ENCODE data around the gene BCL2L11. TPM values are rescaled to one million over a fixed set of nuclear protein-coding genes. Genes with fewer than 3 reads are reported as not detected.

Gene BCL2L11
- total RNA-seq, 1 donor from 2014 or later, result 32.5 TPM

DNA sequence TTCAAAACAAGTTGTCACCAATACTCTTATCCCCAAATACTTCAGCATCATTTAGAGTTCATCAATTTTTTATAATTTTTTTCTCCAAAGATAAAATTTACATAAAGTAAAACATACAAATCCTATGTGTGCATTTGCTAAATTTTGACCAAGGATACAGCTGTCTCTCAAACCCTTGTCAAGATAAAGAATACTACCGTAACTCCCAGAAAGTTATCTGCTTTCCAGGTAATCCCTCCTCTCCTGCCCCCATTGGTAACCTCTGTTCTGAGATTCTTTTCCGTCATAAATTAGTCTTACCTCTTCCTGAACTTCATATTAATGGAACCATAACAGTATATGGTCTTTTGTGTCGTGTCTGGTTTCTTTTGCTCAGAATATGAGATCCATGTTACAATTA is 49.2 kb downstream of the BCL2L11 start:
- Mint-ChIP-seq H3K4me3 (ENCODE audit: unreplicated experiment) (no peak overlapping the region), H3K36me3 (ENCODE audit: low read depth, unreplicated experiment) (peaks cover 7% of the 10 kb centered on the region), H3K27ac (ENCODE audit: unreplicated experiment) (no peak overlapping the region), H3K9me3 (ENCODE audit: unreplicated experiment) (no peaks in the 10 kb centered on the region), H3K27me3 (ENCODE audit: unreplicated experiment) (no peaks in the 10 kb centered on the region), H3K4me1 (ENCODE audit: unreplicated experiment) (peaks cover 19% of the 10 kb centered on the region)
- TF ChIP-seq, protein P1, sequence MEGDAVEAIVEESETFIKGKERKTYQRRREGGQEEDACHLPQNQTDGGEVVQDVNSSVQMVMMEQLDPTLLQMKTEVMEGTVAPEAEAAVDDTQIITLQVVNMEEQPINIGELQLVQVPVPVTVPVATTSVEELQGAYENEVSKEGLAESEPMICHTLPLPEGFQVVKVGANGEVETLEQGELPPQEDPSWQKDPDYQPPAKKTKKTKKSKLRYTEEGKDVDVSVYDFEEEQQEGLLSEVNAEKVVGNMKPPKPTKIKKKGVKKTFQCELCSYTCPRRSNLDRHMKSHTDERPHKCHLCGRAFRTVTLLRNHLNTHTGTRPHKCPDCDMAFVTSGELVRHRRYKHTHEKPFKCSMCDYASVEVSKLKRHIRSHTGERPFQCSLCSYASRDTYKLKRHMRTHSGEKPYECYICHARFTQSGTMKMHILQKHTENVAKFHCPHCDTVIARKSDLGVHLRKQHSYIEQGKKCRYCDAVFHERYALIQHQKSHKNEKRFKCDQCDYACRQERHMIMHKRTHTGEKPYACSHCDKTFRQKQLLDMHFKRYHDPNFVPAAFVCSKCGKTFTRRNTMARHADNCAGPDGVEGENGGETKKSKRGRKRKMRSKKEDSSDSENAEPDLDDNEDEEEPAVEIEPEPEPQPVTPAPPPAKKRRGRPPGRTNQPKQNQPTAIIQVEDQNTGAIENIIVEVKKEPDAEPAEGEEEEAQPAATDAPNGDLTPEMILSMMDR (IDR thresholded peaks at IDR 0.05; ENCODE audit: unreplicated experiment), result no peak
- no peak for DNase-seq (ENCODE audit: low spot score)

DNA sequence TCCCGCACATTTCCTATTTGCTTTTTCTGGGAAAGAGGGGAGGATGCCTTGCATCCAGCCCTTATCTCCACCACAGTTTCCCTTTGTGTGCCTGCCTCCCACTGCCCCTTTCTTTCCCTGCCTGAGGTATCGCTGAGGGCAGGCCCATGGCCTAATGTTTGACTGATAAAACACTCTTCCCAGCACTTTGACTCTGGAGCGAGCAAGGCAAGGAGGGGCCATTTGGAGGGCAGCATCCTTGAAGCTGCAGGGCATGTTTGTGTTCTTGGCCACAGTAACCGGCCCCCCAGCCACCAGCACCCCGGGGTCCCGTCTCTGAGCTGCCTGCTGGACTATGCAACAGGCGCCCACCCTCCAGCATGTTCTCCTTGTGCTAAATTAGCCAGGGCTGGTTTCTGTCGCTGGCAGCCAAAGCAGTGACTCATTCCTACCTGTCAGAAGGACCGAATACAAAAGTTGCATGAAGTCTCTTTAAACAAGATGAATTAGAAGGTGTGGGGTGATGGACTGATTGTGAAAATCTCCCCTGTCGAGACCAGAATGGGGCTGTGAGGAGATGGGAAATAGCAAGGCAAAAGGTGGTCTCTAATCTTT is 50.7 kb downstream of the BCL2L11 start:
- Mint-ChIP-seq H3K9me3 (ENCODE audit: unreplicated experiment) (no peaks in the 10 kb centered on the region), H3K27me3 (ENCODE audit: unreplicated experiment) (peaks cover 6% of the 10 kb centered on the region), H3K27ac (ENCODE audit: unreplicated experiment) (no peak overlapping the region), H3K36me3 (ENCODE audit: low read depth, unreplicated experiment) (no peaks in the 10 kb centered on the region), H3K4me1 (ENCODE audit: unreplicated experiment) (peaks cover 20% of the 10 kb centered on the region), H3K4me3 (ENCODE audit: unreplicated experiment) (no peak overlapping the region)
- DNase-seq (ENCODE audit: low spot score), result no peak
- TF ChIP-seq, protein P1 (IDR thresholded peaks at IDR 0.05; ENCODE audit: unreplicated experiment), result no peak

GRCh38 chr2:111172666-111173065 is 52.0 kb downstream of the BCL2L11 start:
- Mint-ChIP-seq H3K36me3 (ENCODE audit: low read depth, unreplicated experiment) (no peaks in the 10 kb centered on the region), H3K27me3 (ENCODE audit: unreplicated experiment) (peaks cover 6% of the 10 kb centered on the region), H3K27ac (ENCODE audit: unreplicated experiment) (no peak overlapping the region), H3K4me1 (ENCODE audit: unreplicated experiment) (peaks cover 20% of the 10 kb centered on the region), H3K4me3 (ENCODE audit: unreplicated experiment) (no peak overlapping the region), H3K9me3 (ENCODE audit: unreplicated experiment) (no peaks in the 10 kb centered on the region)
- TF ChIP-seq, protein P1 (IDR thresholded peaks at IDR 0.05; ENCODE audit: unreplicated experiment), result no peak
- DNase-seq (ENCODE audit: low spot score), result no peak

GRCh38 chr2:111173338-111173737 is 52.6 kb downstream of the BCL2L11 start:
- peaks cover 6% of the 10 kb centered on the region for H3K27me3 Mint-ChIP-seq (ENCODE audit: unreplicated experiment)
- no peaks in the 10 kb centered on the region for H3K36me3 Mint-ChIP-seq (ENCODE audit: low read depth, unreplicated experiment)
- TF ChIP-seq, protein P1 (IDR thresholded peaks at IDR 0.05; ENCODE audit: unreplicated experiment), result no peak
- DNase-seq (ENCODE audit: low spot score), result no peak
- H3K4me3 Mint-ChIP-seq (ENCODE audit: unreplicated experiment), result no peak overlapping the region
- H3K4me1 Mint-ChIP-seq (ENCODE audit: unreplicated experiment), result peaks cover 20% of the 10 kb centered on the region
- H3K9me3 Mint-ChIP-seq (ENCODE audit: unreplicated experiment), result no peaks in the 10 kb centered on the region
- H3K27ac Mint-ChIP-seq (ENCODE audit: unreplicated experiment), result no peak overlapping the region

DNA sequence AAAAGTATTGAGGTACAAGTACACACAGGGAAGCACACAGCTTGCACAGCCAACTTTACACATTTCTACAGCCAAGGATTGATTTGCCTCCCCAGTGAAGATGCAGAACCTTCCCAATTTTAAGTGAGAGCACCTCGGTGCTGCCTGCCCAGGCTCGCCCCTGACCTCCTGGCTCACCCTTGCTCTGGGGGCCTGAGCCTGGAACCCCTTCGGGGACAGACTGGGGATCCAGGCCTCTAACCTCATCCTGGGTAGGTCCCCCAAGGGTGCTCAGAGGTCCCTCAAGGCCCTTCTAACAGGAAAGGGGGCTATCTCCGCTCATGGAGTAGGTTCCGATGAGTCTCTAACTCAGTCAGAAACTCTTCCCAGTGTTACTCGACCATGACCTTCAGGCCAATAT is 53.1 kb downstream of the BCL2L11 start:
- Mint-ChIP-seq H3K27me3 (ENCODE audit: unreplicated experiment) (peaks cover 6% of the 10 kb centered on the region), H3K4me1 (ENCODE audit: unreplicated experiment) (peaks cover 20% of the 10 kb centered on the region), H3K4me3 (ENCODE audit: unreplicated experiment) (no peak overlapping the region), H3K9me3 (ENCODE audit: unreplicated experiment) (no peaks in the 10 kb centered on the region), H3K27ac (ENCODE audit: unreplicated experiment) (no peak overlapping the region), H3K36me3 (ENCODE audit: low read depth, unreplicated experiment) (no peaks in the 10 kb centered on the region)
- no peak for DNase-seq (ENCODE audit: low spot score)
- TF ChIP-seq, protein P1 (IDR thresholded peaks at IDR 0.05; ENCODE audit: unreplicated experiment), result no peak
